Neural crest cell (in vitro differentiated cells): Measurements from ENCODE around the gene FAM13A. TPM values are rescaled to one million over a fixed set of nuclear protein-coding genes. Genes with fewer than 3 reads are reported as not detected.

Experiments
- DNase-seq: peaks from one replicate; pipeline ENCODE4 v3.0.0; 2021; ENCODE audit warnings: low read depth, mixed read lengths, low spot score
- H3K27ac Mint-ChIP-seq: one replicate; pipeline ENCODE4 v1.8.0; 2021; ENCODE audit warnings: mild to moderate bottlenecking, mixed read lengths; ENCODE audit not compliant: unreplicated experiment
- H3K27me3 Mint-ChIP-seq: 2 replicates; pipeline ENCODE4 v1.8.0; 2021; ENCODE audit warnings: low read depth, mild to moderate bottlenecking, mixed read lengths
- H3K36me3 Mint-ChIP-seq: 2 replicates; pipeline ENCODE4 v1.8.0; 2021; ENCODE audit warnings: low read depth, mild to moderate bottlenecking, mixed read lengths
- H3K4me1 Mint-ChIP-seq: 2 replicates; pipeline ENCODE4 v1.8.0; 2021; ENCODE audit warnings: mixed read lengths
- H3K4me3 Mint-ChIP-seq: one replicate; pipeline ENCODE4 v1.8.0; 2021; ENCODE audit warnings: mild to moderate bottlenecking, mixed read lengths
- H3K9me3 Mint-ChIP-seq: 2 replicates; pipeline ENCODE4 v1.8.0; 2021; ENCODE audit warnings: mixed read lengths
- CTCF ChIP-seq: fragments of 200-600 bp; sonication (generic); conservative IDR thresholded peaks from 2 replicates; pipeline ENCODE4 v1.5.0; 2021; ENCODE audit warnings: antibody characterized with exemption, mild to moderate bottlenecking
- total RNA-seq: library from RNA; stranded (reverse); gene quantifications from 2 replicates; pipeline ENCODE4 v1.2.1, GENCODE V29; 2021

FAM13A gene
- total RNA-seq, 1 donor from 2014 or later = 18.1 TPM

GRCh38 chr4:88969271-88969670, 87.7 kb downstream of the FAM13A start:
- Mint-ChIP-seq H3K27ac (no peak overlapping the region), H3K4me3 (no peak overlapping the region)
- no peak for TF ChIP-seq CTCF

GRCh38 chr4:88967883-88968331, 89.1 kb downstream of the FAM13A start:
- no peak for TF ChIP-seq CTCF
- no peaks in the 10 kb centered on the region for H3K27me3 Mint-ChIP-seq
- no peaks in the 10 kb centered on the region for H3K9me3 Mint-ChIP-seq
- no peaks in the 10 kb centered on the region for H3K4me1 Mint-ChIP-seq
- no peak overlapping the region for H3K4me3 Mint-ChIP-seq
- DNase-seq = no peak
- peaks cover 3% of the 10 kb centered on the region for H3K36me3 Mint-ChIP-seq
- H3K27ac Mint-ChIP-seq = no peak overlapping the region

More at GRCh38 chr4:88969271-88969670, 87.7 kb downstream of the FAM13A start:
- H3K27me3 Mint-ChIP-seq = no peaks in the 10 kb centered on the region
- no peaks in the 10 kb centered on the region for H3K4me1 Mint-ChIP-seq
- no peaks in the 10 kb centered on the region for H3K9me3 Mint-ChIP-seq
- peaks cover 6% of the 10 kb centered on the region for H3K36me3 Mint-ChIP-seq
- no peak for DNase-seq

- Mint-ChIP-seq H3K36me3 (peaks cover 3% of the 10 kb centered on the region), H3K9me3 (no peaks in the 10 kb centered on the region), H3K4me1 (peaks cover 7% of the 10 kb centered on the region), H3K27ac (no peak overlapping the region), H3K4me3 (no peak overlapping the region), H3K27me3 (no peaks in the 10 kb centered on the region)
- TF ChIP-seq CTCF = no peak
- DNase-seq = no peak
These were observed 91.9 kb downstream of the FAM13A start for GRCh38 chr4:88965053-88965452.

- no peak for TF ChIP-seq CTCF
- Mint-ChIP-seq H3K27ac (no peak overlapping the region), H3K27me3 (no peaks in the 10 kb centered on the region), H3K4me3 (no peak overlapping the region), H3K36me3 (peaks cover 4% of the 10 kb centered on the region), H3K4me1 (peaks cover 7% of the 10 kb centered on the region), H3K9me3 (peaks cover under 1% of the 10 kb centered on the region)
- no peak for DNase-seq
These were observed 92.5 kb downstream of the FAM13A start for GRCh38 chr4:88964450-88964849.

- peaks cover 6% of the 10 kb centered on the region for H3K9me3 Mint-ChIP-seq
- H3K27ac Mint-ChIP-seq = no peak overlapping the region
- no peaks in the 10 kb centered on the region for H3K27me3 Mint-ChIP-seq
- TF ChIP-seq CTCF = no peak
- peaks cover 10% of the 10 kb centered on the region for H3K36me3 Mint-ChIP-seq
- H3K4me3 Mint-ChIP-seq = no peak overlapping the region
- no peak for DNase-seq
- peaks cover 7% of the 10 kb centered on the region for H3K4me1 Mint-ChIP-seq
These were observed 93.2 kb downstream of the FAM13A start for GRCh38 chr4:88963817-88964216.

GRCh38 chr4:88962396-88962795, 94.6 kb downstream of the FAM13A start:
- Mint-ChIP-seq H3K27ac (peak overlapping the region; percentile 19), H3K27me3 (no peaks in the 10 kb centered on the region), H3K9me3 (peaks cover 10% of the 10 kb centered on the region), H3K4me3 (no peak overlapping the region), H3K36me3 (peaks cover 16% of the 10 kb centered on the region), H3K4me1 (peaks cover 12% of the 10 kb centered on the region)
- DNase-seq = no peak
- TF ChIP-seq CTCF = no peak
